Mucosa of stomach (tissue), 1 donor: ENCODE results near the gene FCRL1.

ENCODE experiments used
- H3K27me3 ChIP-seq: one replicate; pipeline ENCODE4 v1.7.0; 2013; ENCODE audit warnings: mild to moderate bottlenecking, low read length; ENCODE audit not compliant: control insufficient read depth, insufficient read depth
- H3K36me3 ChIP-seq: one replicate; pipeline ENCODE4 v1.7.0; 2013; ENCODE audit warnings: low read length; ENCODE audit not compliant: control insufficient read depth, insufficient read depth
- H3K4me1 ChIP-seq: one replicate; pipeline ENCODE4 v1.7.0; 2013; ENCODE audit warnings: mild to moderate bottlenecking, low read length; ENCODE audit not compliant: control insufficient read depth, insufficient read depth
- H3K4me3 ChIP-seq: one replicate; pipeline ENCODE4 v1.7.0; 2013; ENCODE audit warnings: low read length
- H3K9ac ChIP-seq: one replicate; pipeline ENCODE4 v1.7.0; 2013; ENCODE audit warnings: mild to moderate bottlenecking, low read length, moderate library complexity
- H3K9me3 ChIP-seq: one replicate; pipeline ENCODE4 v1.7.0; 2013; ENCODE audit warnings: mild to moderate bottlenecking, low read length, moderate library complexity; ENCODE audit not compliant: control insufficient read depth
- donor health status: Pancreatic carcinoma.

The FCRL1 gene, protein sequence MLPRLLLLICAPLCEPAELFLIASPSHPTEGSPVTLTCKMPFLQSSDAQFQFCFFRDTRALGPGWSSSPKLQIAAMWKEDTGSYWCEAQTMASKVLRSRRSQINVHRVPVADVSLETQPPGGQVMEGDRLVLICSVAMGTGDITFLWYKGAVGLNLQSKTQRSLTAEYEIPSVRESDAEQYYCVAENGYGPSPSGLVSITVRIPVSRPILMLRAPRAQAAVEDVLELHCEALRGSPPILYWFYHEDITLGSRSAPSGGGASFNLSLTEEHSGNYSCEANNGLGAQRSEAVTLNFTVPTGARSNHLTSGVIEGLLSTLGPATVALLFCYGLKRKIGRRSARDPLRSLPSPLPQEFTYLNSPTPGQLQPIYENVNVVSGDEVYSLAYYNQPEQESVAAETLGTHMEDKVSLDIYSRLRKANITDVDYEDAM

GRCh38 chr1:157819896-157820295, at the start of gene FCRL1:
FCRL1 (minus strand) TSS chr1:157820120; CDS start chr1:157820037, 83 bp downstream.
- no peaks in the 10 kb centered on the region for H3K9me3 ChIP-seq
- H3K27me3 ChIP-seq, result no peaks in the 10 kb centered on the region
- H3K4me3 ChIP-seq, result no peak within 1 kb of the TSS
- no peak within 1 kb of the TSS for H3K9ac ChIP-seq
- H3K36me3 ChIP-seq, result no peaks in the 10 kb centered on the region
- no peaks in the 10 kb centered on the region for H3K4me1 ChIP-seq

DNA sequence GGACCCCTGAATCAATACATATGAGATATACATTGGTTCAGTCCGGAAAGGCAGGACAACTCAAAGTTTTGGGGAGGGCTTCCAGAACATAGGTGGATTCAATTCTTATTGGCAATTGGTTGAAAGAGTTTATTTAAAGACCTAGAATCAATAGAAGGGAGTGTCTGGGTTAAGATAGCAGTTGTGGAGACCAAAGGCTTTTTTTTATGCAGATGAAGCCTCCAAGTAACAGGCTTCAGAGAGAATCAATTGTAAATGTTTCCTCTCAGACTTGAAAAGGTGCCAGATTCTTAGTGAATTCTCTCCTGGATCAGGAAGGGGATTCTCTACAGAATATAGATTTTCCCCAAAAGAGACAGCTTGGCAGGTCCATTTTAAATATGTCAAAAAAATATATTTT, 48.7 kb upstream of the FCRL1 start:
- H3K36me3 ChIP-seq, result no peaks in the 10 kb centered on the region
- no peaks in the 10 kb centered on the region for H3K4me1 ChIP-seq
- H3K9me3 ChIP-seq, result no peaks in the 10 kb centered on the region
- H3K9ac ChIP-seq, result no peak overlapping the region
- H3K4me3 ChIP-seq, result no peak overlapping the region
- H3K27me3 ChIP-seq, result no peaks in the 10 kb centered on the region

GRCh38 chr1:157862114-157863070, 42.5 kb upstream of the FCRL1 start:
- Histone ChIP-seq H3K36me3 (no peaks in the 10 kb centered on the region), H3K4me3 (no peak overlapping the region), H3K4me1 (no peaks in the 10 kb centered on the region), H3K9me3 (no peaks in the 10 kb centered on the region), H3K9ac (no peak overlapping the region), H3K27me3 (no peaks in the 10 kb centered on the region)

- Histone ChIP-seq H3K4me3 (no peak overlapping the region), H3K9ac (no peak overlapping the region), H3K4me1 (no peaks in the 10 kb centered on the region), H3K27me3 (no peaks in the 10 kb centered on the region), H3K9me3 (no peaks in the 10 kb centered on the region), H3K36me3 (no peaks in the 10 kb centered on the region)
Observed at GRCh38 chr1:157856538-157856937, 36.6 kb upstream of the FCRL1 start.

DNA sequence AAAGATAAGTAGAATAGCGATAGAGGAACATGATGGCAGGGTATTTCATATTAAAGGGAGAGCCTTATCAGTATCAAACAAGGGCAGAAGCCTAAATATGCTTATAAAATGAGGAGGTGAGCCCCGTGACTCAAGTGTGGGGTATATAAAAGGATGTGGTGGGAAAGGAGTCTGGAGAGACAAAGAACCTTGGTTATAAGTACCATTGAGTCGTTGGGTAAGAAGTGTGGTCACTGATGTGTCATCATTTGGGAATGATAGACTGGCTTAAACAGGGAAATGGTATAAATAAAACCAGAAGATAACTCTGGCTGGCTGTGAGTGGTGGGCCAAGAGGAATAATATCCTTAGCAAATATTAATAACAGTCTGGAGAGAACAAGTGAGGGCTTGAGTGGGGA, 32.6 kb upstream of the FCRL1 start:
- Histone ChIP-seq H3K9ac (no peak overlapping the region), H3K4me1 (no peaks in the 10 kb centered on the region), H3K9me3 (no peaks in the 10 kb centered on the region), H3K4me3 (no peak overlapping the region), H3K36me3 (no peaks in the 10 kb centered on the region), H3K27me3 (no peaks in the 10 kb centered on the region)

DNA sequence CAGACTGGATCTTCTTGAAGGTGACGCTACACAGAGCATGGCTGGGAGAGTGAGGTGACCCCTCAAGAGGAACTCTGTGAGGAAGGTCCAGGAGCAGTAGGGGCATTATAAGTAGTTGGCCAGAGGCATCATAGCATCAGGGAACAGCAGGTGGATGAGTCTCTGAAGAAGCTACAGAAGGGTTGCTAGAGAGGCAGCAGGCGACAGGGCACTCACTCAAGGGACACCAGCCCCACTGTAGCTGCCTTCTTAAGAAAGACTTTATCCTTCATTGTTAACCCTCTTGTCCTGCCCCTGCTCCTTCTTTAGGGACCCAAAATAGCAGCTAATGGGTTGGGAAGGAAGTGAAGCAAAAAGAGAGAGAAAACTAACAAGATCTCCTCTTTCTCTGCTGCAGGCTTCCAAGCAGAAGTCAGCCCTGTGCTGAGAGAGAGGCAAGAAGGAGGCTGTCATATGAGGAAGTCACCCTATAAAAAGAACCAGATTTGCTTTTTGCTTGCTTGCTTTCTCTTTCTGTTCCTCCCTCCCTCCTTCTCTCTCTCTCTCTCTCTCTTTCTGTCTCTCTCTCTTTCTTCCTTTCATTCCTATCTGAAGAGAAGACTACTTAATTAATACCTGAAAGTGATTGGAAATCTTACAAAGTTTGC, 29.4 kb upstream of the FCRL1 start:
- no peaks in the 10 kb centered on the region for H3K27me3 ChIP-seq
- H3K4me1 ChIP-seq, result no peaks in the 10 kb centered on the region
- H3K36me3 ChIP-seq, result no peaks in the 10 kb centered on the region
- no peaks in the 10 kb centered on the region for H3K9me3 ChIP-seq
- no peak overlapping the region for H3K9ac ChIP-seq
- no peak overlapping the region for H3K4me3 ChIP-seq

GRCh38 chr1:157844089-157844830, 24.3 kb upstream of the FCRL1 start:
- Histone ChIP-seq H3K27me3 (no peaks in the 10 kb centered on the region), H3K9ac (no peak overlapping the region), H3K4me3 (no peak overlapping the region), H3K9me3 (no peaks in the 10 kb centered on the region), H3K4me1 (no peaks in the 10 kb centered on the region), H3K36me3 (no peaks in the 10 kb centered on the region)

GRCh38 chr1:157842939-157843338, 23.0 kb upstream of the FCRL1 start:
- Histone ChIP-seq H3K4me3 (no peak overlapping the region), H3K27me3 (no peaks in the 10 kb centered on the region), H3K9me3 (no peaks in the 10 kb centered on the region), H3K4me1 (no peaks in the 10 kb centered on the region), H3K36me3 (no peaks in the 10 kb centered on the region), H3K9ac (no peak overlapping the region)

- no peaks in the 10 kb centered on the region for H3K27me3 ChIP-seq
- no peaks in the 10 kb centered on the region for H3K36me3 ChIP-seq
- H3K4me3 ChIP-seq, result no peak within 1 kb of the TSS
- no peaks in the 10 kb centered on the region for H3K9me3 ChIP-seq
- H3K4me1 ChIP-seq, result no peaks in the 10 kb centered on the region
- no peak within 1 kb of the TSS for H3K9ac ChIP-seq
Observed at GRCh38 chr1:157841708-157842107, 21.8 kb upstream of the FCRL1 start, which contains the start of gene CD5L. CD5L (minus strand) TSS chr1:157841808; CDS start chr1:157841701, 107 bp downstream.

DNA sequence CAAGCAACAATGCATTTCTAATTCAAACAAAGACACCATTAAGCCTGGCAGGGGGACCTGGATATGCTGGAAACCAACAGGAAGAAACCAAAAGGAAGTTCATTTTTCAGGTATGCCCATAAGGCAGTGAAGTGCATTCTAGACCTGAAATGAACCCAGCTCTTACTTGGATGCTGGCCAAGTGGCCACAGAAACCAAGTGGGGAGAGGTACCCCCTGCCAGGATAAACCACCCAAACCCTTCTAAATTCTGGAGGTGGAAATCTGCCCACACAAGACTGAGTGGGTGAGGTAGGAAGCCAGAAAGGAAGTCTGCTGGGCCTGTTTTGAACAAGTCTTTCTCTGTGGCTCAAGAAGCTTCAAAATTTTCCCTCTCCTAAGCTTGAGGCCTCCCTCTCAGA, 19.0 kb upstream of the FCRL1 start:
- Histone ChIP-seq H3K4me1 (no peaks in the 10 kb centered on the region), H3K9ac (no peak overlapping the region), H3K9me3 (no peaks in the 10 kb centered on the region), H3K36me3 (no peaks in the 10 kb centered on the region), H3K27me3 (no peaks in the 10 kb centered on the region), H3K4me3 (no peak overlapping the region)

DNA sequence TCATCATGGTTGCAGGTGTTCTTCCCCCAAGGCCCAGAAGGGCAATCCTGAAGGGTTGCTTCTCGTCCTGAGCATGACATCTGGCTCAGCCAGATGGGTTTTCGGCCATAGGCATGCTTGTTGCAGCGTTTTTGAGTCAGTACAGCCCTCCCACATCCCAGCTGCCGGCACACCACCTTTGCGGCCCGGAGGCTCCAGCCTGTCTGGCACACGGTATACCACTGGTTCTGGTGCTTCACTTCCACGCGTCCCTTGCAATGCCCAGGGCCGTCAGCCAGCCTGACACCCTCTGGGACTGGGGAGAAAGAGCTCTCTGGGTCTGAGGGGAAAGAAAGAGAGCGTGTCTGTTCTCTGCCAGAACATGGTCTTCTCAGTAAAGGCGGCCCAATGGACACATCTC, 14.5 kb upstream of the FCRL1 start:
- no peaks in the 10 kb centered on the region for H3K4me1 ChIP-seq

More for the DNA sequence above, 14.5 kb upstream of the FCRL1 start:
- Histone ChIP-seq H3K27me3 (no peaks in the 10 kb centered on the region), H3K9me3 (no peaks in the 10 kb centered on the region), H3K4me3 (no peak overlapping the region), H3K9ac (no peak overlapping the region), H3K36me3 (no peaks in the 10 kb centered on the region)
